Measurements from ENCODE around the gene ABCA2.
A peak's percentile ranks its signal among the peaks of the same experiment; 100 is the strongest.
"Not testable (repeated sequence)": the region's sequence is repeated elsewhere in the genome, so short reads cannot be mapped to it uniquely, and the experiment has no call there.

The ABCA2 gene

GRCh38 chr9:137048655-137049543 lies 20.9 kb upstream of the ABCA2 start:
- peak in 1 of 10 donors; percentile 41 for DNase-seq
- intact Hi-C loops (cut with DNase I), result loop anchor here (2.0 kb wide), 1 partner anchor 16 kb away; no protein-coding TSS in a partner anchor

GRCh38 chr9:137046088-137046787 lies 18.2 kb upstream of the ABCA2 start, which contains the start of gene NPDC1:
TSS of gene NPDC1 (minus strand) at chr9:137046177. CDS start at chr9:137045989, 188 bp downstream.
- intact Hi-C loops (cut with DNase I), result no loop called here

DNA sequence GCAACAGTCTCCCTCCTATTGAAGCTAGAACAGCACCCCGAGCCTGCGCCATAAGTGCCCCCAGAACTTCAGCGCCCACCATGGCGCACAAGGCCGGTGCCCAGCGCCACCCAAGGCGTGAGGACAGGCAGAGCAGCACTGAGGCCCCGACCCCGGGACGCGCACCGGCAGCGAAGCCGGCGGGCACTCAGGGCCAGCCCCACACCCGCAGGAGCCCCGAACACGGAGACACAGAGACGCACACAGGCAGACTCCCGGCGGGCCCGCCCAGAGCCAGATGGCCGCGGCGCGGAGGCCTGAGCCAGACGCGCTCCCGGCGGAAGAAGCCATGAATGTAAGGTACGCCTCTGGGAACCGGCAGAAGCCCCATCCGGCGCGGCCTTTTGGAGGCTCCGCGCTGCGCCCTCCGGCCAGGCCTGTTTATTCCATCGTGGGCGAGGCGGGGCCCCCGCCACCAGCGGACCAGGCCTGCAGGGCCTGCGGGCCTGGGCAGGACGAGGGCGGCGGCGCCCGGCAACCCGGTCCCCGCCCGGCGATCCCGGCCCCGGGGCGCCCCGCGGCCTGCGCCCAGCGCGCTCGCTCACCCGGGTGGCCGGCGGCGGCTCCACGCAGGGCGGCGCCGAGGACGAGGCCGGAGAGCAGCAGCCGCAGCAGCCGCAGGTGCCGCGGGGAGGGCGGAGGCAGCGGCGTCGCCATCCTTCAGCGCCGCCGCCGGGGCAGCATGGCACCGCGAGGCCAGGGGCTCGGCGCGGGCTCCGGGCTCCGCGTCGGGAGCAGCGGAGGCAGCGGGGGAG lies 17.5 kb upstream of the ABCA2 start:
- DNase-seq, result peak in 2 of 10 donors; percentile 89 to 93
- intact Hi-C loops (cut with DNase I), result no loop called here

More at GRCh38 chr9:137046088-137046787, 18.2 kb upstream of the ABCA2 start, which contains the start of gene NPDC1:
- DNase-seq, result peak in 9 of 10 donors; percentile 72 to 96 (median 80)

GRCh38 chr9:137044502-137045177 lies 16.6 kb upstream of the ABCA2 start:
- peak in 5 of 10 donors; percentile 58 to 92 (median 86) for DNase-seq

DNA sequence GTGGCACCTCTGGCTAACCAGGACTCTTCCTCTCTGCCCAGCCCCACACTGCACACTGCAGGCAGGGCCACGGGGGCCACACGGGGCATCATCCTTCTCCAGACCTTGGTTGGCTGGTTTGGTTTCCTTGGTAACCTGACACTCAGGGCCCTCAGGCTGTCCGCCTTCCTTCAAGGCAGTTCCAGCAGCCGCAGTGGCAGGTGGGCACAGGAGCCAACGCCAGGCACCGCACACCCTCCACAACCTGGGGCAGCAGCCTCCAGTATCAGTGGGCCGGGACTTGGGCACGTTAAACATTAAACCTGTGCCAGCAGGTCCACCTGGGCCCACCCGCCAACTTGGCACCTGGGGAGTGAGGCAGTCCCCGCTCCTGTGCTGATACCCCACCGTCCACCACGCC lies 16.0 kb upstream of the ABCA2 start:
- DNase-seq, result no peak
- intact Hi-C loops (cut with DNase I), result no loop called here

More at GRCh38 chr9:137044502-137045177, 16.6 kb upstream of the ABCA2 start:
- intact Hi-C loops (cut with DNase I), result no loop called here

- DNase-seq, result no peak
- intact Hi-C loops (cut with DNase I), result no loop called here
Measured at GRCh38 chr9:137042751-137043727, 15.0 kb upstream of the ABCA2 start.

DNA sequence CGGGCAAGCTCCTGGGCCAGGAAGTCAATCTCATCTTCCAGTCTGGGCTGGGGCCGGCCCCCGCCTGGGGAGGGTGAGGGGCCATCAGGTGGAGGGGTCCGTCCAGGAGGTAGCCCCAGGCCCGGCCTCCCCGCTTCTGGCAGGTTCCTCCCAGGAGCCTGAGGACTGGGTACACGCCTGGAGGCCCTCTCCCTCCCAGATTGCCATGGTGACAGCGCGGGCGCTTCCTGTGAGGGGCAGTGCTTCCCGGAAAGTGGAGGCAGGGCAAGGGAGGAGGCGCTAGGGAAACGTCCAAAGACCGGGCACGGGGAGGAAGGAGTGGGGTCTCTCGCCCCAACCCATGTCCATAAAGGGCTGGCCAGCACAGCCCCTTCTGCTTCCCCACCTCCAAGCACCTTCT lies 13.1 kb upstream of the ABCA2 start:
- intact Hi-C loops (cut with DNase I), result no loop called here

DNA sequence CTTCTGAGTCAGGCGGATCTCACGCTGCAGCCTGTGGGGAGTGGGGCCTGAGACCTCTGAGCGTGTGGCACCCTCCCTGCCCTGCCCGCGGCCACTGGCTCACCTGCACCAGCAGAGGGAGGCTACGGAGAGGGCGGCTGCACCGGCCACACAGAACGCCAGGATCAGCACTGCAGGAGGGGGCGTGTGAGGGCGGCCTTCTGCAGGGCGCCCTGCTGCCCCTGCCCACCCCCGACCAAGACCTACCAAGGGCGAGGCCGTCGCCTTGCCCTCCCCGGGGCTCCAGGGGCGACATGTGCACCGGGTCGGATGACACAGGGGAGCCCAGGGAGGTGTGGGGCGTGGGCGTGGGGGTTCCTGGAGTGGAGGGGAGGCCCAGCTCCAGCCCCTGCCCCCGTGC lies 12.5 kb upstream of the ABCA2 start:
- DNase-seq, result no peak
- intact Hi-C loops (cut with DNase I), result no loop called here

More for the DNA sequence above, 13.1 kb upstream of the ABCA2 start:
- no peak for DNase-seq

DNA sequence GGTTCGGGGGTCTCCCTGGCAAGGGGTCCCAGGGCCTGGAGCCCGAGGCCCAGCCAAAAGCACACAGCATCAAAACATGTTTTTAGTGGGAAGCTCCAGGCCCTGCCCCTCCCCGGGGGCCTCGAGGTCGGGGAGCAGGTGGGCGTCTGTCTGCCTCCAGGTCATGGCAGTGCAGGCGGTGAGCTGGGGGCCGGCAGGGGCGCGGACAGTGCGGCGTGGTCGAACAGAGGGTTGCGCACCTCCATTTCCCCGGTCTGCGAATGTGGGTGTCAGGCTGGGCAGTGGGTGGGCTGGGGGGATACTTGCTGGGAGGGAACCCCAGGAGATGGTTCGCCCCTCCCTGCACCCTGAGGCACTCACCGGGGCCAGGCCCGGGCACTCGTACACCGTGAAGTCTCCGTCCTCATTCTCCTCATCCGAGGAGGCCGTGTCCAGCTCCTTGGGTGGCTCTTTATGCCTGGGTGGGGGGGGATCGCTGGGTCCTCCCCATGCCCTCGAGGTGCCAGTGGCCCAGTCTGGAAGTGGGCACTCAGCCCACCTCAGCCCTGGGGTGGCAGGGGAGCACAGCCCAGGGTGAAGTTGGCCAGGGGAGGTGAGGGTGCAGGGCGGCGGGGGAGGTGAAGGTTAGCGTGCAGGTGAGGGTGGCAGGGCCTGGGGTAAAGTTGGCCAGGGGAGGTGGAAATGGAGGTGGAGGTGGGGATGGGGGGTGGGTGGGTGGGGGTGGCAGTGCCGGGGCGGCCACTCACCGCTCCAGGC lies 11.8 kb upstream of the ABCA2 start:
- intact Hi-C loops (cut with DNase I), result no loop called here

GRCh38 chr9:137038916-137039315 lies 10.9 kb upstream of the ABCA2 start:
- intact Hi-C loops (cut with DNase I), result no loop called here
- DNase-seq, result no peak

More for the DNA sequence above, 11.8 kb upstream of the ABCA2 start:
- no peak for DNase-seq

DNA sequence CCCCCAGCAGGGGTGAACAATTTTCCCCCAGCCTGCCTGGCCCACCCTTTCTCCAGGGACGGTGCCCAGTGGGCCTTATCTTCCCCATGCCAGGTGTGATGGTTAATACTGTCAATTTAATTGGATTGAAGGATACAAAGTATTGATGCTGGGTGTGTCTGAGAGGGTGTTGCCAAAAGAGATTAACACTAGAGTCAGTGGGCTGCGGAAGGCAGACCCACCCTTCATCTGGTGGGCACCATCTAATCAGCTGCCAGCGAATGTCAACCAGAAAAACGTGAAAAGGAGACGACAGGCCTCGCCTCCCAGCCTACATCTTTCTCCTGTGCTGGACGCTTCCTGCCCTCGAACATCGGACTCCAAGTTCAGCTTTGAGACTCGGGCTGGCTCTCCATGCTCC lies 9.4 kb upstream of the ABCA2 start:
- intact Hi-C loops (cut with DNase I), result no loop called here
- no peak for DNase-seq

DNA sequence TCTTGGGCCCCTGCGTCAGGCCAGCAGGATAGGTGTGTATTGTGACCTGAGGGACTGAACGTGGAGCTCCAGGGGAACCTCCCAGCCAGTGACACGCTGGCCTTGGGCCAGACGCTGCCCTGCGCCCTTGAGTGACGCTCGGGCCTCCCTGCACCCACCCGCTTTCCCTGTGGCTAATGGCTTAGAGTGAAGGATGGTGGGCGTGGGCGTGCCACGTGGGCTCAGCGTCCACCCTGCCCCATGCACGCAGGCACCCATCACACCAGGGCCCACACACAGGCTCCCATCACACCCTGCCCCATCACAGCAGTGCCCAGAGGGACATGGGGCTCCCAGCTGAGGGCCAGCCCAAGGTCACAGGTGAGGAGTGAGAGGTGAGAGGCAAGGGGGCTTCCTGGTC lies 9.0 kb upstream of the ABCA2 start:
- intact Hi-C loops (cut with DNase I), result no loop called here
- DNase-seq, result no peak

GRCh38 chr9:137035937-137036336 lies 7.9 kb upstream of the ABCA2 start:
- peak in 1 of 10 donors; percentile 86 for DNase-seq
- intact Hi-C loops (cut with DNase I), result loop anchor here (1.0 kb wide), 1 partner anchor 88 kb away; no protein-coding TSS in a partner anchor

DNA sequence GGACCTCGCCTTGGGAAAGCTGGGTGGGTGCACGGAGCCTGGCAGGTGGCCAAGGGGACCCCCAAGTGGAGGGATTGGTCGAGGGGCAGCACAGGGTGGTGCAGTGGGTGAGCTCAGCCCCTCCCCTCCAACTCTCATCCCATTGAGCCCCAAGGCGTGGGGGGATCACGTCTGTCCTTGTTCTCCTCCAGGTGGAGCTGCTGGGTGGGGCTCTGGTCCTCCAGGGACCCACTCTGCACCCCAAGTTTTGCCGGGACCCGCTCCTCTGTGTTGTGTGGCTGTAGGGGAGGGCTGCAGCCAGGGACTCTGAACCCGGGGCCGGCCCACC lies 7.4 kb upstream of the ABCA2 start:
- intact Hi-C loops (cut with DNase I), result loop anchor here (1.0 kb wide), 1 partner anchor 87 kb away; no protein-coding TSS in a partner anchor
- no peak for DNase-seq

- intact Hi-C loops (cut with DNase I), result loop anchor here (1.0 kb wide), 1 partner anchor 87 kb away; no protein-coding TSS in a partner anchor
- DNase-seq, result peak; percentile 80 to 99 (median 88)
Measured at GRCh38 chr9:137034709-137035506, 6.9 kb upstream of the ABCA2 start.

- intact Hi-C loops (cut with DNase I), result no loop called here
- no peak for DNase-seq
Measured at GRCh38 chr9:137034039-137034708, 6.1 kb upstream of the ABCA2 start.

- intact Hi-C loops (cut with DNase I), result not testable (repeated sequence)
Measured at GRCh38 chr9:137033481-137033880, 5.4 kb upstream of the ABCA2 start.

More at GRCh38 chr9:137033481-137033880, 5.4 kb upstream of the ABCA2 start:
- not testable (repeated sequence) for DNase-seq

Data from posterior cingulate gyrus (tissue), 11 donors.